Measurements from ENCODE around the gene DCC. TPM values are rescaled to one million over a fixed set of nuclear protein-coding genes. Genes with fewer than 3 reads are reported as not detected.

DCC gene
- total RNA-seq, 6 donors from 2014 or later, result 0.33 to 3.5 (median 1.0) TPM

- Histone ChIP-seq H3K27ac (no peak overlapping the region), H3K4me1 (no peaks in the 10 kb centered on the region), H3K27me3 (no peaks in the 10 kb centered on the region), H3K36me3 (no peaks in the 10 kb centered on the region), H3K9me3 (no peaks in the 10 kb centered on the region), H3K4me3 (no peak overlapping the region)
- ATAC-seq (ENCODE audit: low FRiP score in 2 of 2) (no peak), DNase-seq (no peak)
- TF ChIP-seq CTCF (IDR thresholded peaks at IDR 0.05) (no peak), EP300 (IDR thresholded peaks at IDR 0.05) (no peak), POLR2AphosphoS5 (IDR thresholded peaks at IDR 0.05) (no peak), POLR2A (IDR thresholded peaks at IDR 0.05) (no peak)
- WGBS, 2 donors, result 76 to 80% methylated on average over 2 of the region's 2 CpGs
Measured at GRCh38 chr18:53283708-53284107, 943.7 kb downstream of the DCC start.

- Histone ChIP-seq H3K27me3 (no peaks in the 10 kb centered on the region), H3K36me3 (no peaks in the 10 kb centered on the region), H3K4me1 (no peaks in the 10 kb centered on the region), H3K27ac (no peak overlapping the region), H3K4me3 (no peak overlapping the region), H3K9me3 (no peaks in the 10 kb centered on the region)
- 86 to 89% methylated on average over 6 of the region's 6 CpGs for WGBS, 2 donors
- DNase-seq, result no peak
- TF ChIP-seq POLR2AphosphoS5 (IDR thresholded peaks at IDR 0.05), result no peak
- no peak for ATAC-seq (ENCODE audit: low FRiP score in 2 of 2)
Measured at GRCh38 chr18:53305461-53305860, 965.5 kb downstream of the DCC start.

- no peak overlapping the region for H3K27ac ChIP-seq
- WGBS, 2 donors, result 85 to 93% methylated on average over 2 of the region's 2 CpGs
- no peak for TF ChIP-seq CTCF (IDR thresholded peaks at IDR 0.05)
- TF ChIP-seq POLR2AphosphoS5 (IDR thresholded peaks at IDR 0.05), result no peak
- no peak for TF ChIP-seq EP300 (IDR thresholded peaks at IDR 0.05)
- TF ChIP-seq POLR2A (IDR thresholded peaks at IDR 0.05), result no peak
- DNase-seq (no peak), ATAC-seq (ENCODE audit: low FRiP score in 2 of 2) (no peak)
- H3K27me3 ChIP-seq, result no peaks in the 10 kb centered on the region
- no peaks in the 10 kb centered on the region for H3K36me3 ChIP-seq
- no peaks in the 10 kb centered on the region for H3K9me3 ChIP-seq
- H3K4me1 ChIP-seq, result no peaks in the 10 kb centered on the region
- H3K4me3 ChIP-seq, result no peak overlapping the region
Measured at GRCh38 chr18:53319628-53320027, 979.6 kb downstream of the DCC start.

DNA sequence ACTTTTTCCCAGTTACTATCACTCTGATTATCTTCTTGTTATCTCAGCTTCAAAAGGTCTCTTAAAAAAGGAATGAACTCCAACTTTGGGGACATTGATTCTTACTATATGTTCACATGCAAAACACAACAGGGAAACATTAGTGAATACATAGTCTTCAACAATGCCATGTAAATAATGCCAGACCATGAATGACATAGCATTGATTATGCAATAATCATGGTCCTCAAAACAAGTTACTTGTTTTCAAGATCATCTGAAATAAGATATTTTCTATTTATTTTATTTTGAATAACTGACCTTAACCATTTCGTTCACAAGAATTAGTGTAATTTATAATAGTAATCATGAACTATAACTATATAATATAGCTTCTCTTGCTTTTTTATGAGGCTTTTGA is 982.2 kb downstream of the DCC start:
- Histone ChIP-seq H3K4me1 (no peaks in the 10 kb centered on the region), H3K27me3 (no peaks in the 10 kb centered on the region), H3K9me3 (no peaks in the 10 kb centered on the region), H3K36me3 (no peaks in the 10 kb centered on the region), H3K27ac (no peak overlapping the region), H3K4me3 (no peak overlapping the region)
- ATAC-seq (ENCODE audit: low FRiP score in 2 of 2) (no peak), DNase-seq (no peak)
- no peak for TF ChIP-seq EP300 (IDR thresholded peaks at IDR 0.05)
- TF ChIP-seq POLR2AphosphoS5 (IDR thresholded peaks at IDR 0.05), result no peak
- TF ChIP-seq POLR2A (IDR thresholded peaks at IDR 0.05), result no peak
- TF ChIP-seq CTCF (IDR thresholded peaks at IDR 0.05), result no peak
- WGBS, 2 donors, result 68 to 70% methylated on average over 1 of the region's 1 CpG

GRCh38 chr18:53324353-53324752 is 984.4 kb downstream of the DCC start:
- no peaks in the 10 kb centered on the region for H3K9me3 ChIP-seq
- no peaks in the 10 kb centered on the region for H3K27me3 ChIP-seq
- no peak for DNase-seq
- H3K4me3 ChIP-seq, result no peak overlapping the region
- no peaks in the 10 kb centered on the region for H3K4me1 ChIP-seq
- H3K27ac ChIP-seq, result no peak overlapping the region
- TF ChIP-seq CTCF (IDR thresholded peaks at IDR 0.05), result no peak
- TF ChIP-seq POLR2A (IDR thresholded peaks at IDR 0.05), result no peak
- no peak for TF ChIP-seq EP300 (IDR thresholded peaks at IDR 0.05)
- no peak for TF ChIP-seq POLR2AphosphoS5 (IDR thresholded peaks at IDR 0.05)
- 84% methylated on average over 1 of the region's 1 CpG for WGBS, 2 donors
- ATAC-seq (ENCODE audit: low FRiP score in 2 of 2), result no peak
- no peaks in the 10 kb centered on the region for H3K36me3 ChIP-seq

Measured in upper lobe of left lung (tissue), 6 donors.